Urinary bladder (tissue), 4 donors: ENCODE measurements around the gene IL9. TPM values are rescaled to one million over a fixed set of nuclear protein-coding genes. Genes with fewer than 3 reads are reported as not detected.
A peak's percentile ranks its signal among the peaks of the same experiment; 100 is the strongest.

Source experiments
- DNase-seq: peaks from one replicate; pipeline ENCODE4 v3.0.0-alpha.2; 2015; ENCODE audit errors: extremely low spot score
- H3K27ac ChIP-seq: one replicate; pipeline ENCODE4 v1.5.1; 2013; ENCODE audit warnings: low read depth, mild to moderate bottlenecking, moderate library complexity
- H3K36me3 ChIP-seq: one replicate; pipeline ENCODE4 v1.6.1; 2013; ENCODE audit warnings: mild to moderate bottlenecking, moderate library complexity; ENCODE audit not compliant: insufficient read depth
- H3K4me1 ChIP-seq: one replicate; pipeline ENCODE4 v1.6.1; 2013; ENCODE audit warnings: mild to moderate bottlenecking, moderate library complexity; ENCODE audit not compliant: insufficient read depth
- H3K4me3 ChIP-seq: one replicate; pipeline ENCODE4 v1.5.1; 2013; ENCODE audit warnings: low read depth, low read length
- WGBS: extraction: QIAGEN DNeasy Blood & Tissue Kit; methylation state at CpG from one replicate; pipeline ENCODE4 v1.1.7; 2013; 5-methylcytosine and 5-hydroxymethylcytosine counted together
- polyA plus RNA-seq: library from polyadenylated mRNA; stranded (reverse); fragments of 200-250 nt; gene quantifications from one replicate; pipeline ENCODE4 v1.2.3, GENCODE V29; 2013
- total RNA-seq: library from RNA; depleted of rRNA; stranded (reverse); fragments of >200 nt; gene quantifications from one replicate; pipeline ENCODE4 v1.2.3, GENCODE V29; 2014
- donor health status: healthy with polysubstance abuse.
- donor health status: healthy.

The IL9 gene
- total RNA-seq (not detected), polyA plus RNA-seq (not detected)

DNA sequence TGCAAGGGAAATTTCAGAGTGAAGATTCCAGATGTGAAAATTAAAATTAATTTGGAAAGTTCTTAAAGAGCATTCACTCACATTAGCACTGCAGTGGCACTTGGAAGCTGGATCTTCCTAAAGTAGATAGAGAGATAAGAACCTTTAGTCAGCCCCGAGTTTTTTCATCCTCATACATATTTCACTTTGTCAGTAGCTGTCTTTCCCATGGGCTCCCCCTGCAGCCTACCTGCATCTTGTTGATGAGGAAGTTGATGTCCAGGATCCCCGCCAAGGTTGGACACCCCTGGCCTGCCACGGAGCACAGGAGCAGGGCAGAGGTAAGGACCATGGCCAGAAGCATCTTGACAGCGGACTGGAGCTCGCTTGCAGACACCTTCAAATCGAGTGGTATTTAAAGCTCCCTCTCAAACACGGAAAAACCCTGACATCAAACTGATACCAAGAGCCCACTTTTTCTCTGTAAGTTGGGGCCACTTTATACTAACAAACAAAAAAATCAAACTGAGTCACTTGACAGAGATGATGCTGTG, at the start of gene IL9:
Gene IL9, minus strand, starts transcription at position 368 of the 533 bp plus-strand sequence. Its CDS starts 25 bp downstream, at position 343.
- Histone ChIP-seq H3K27ac (no peak within 1 kb of the TSS), H3K4me3 (no peak within 1 kb of the TSS), H3K4me1 (no peaks in the 10 kb centered on the region), H3K36me3 (no peaks in the 10 kb centered on the region)
- no peak for DNase-seq
- 41% methylated on average over 7 of the region's 7 CpGs for WGBS

DNA sequence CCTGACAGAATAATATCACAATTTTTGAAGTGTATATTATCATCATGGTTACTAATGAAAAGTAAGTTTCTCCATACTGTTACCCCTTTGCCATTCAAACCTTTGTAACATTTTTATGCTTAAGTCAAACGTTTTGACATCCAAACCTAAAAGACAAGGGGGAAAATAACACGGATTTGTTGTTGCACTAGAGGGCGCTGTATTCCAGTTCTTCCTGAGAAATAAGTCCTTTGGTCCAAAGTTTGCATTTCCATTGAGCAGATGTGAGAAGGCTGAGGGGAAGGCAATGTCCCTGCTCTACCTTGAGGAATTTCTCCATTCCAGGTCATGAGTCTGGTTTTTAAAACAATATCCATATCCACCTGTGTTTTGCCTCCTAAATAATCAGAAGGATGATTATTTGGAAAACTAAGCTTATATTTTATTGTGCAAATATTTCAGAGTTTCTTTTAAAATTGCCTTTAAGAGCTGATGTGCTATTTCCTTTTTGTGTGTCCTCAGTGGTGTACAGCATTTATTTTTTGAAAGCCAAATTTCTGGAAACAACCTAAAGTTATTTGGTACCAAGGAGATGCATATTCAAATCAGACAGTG, 49.4 kb upstream of the IL9 start:
- WGBS, result 0% methylated on average over 3 of the region's 3 CpGs
- no peak overlapping the region for H3K4me3 ChIP-seq
- peak; percentile 62 for DNase-seq
- H3K4me1 ChIP-seq, result no peaks in the 10 kb centered on the region
- no peaks in the 10 kb centered on the region for H3K36me3 ChIP-seq
- H3K27ac ChIP-seq, result no peak overlapping the region

DNA sequence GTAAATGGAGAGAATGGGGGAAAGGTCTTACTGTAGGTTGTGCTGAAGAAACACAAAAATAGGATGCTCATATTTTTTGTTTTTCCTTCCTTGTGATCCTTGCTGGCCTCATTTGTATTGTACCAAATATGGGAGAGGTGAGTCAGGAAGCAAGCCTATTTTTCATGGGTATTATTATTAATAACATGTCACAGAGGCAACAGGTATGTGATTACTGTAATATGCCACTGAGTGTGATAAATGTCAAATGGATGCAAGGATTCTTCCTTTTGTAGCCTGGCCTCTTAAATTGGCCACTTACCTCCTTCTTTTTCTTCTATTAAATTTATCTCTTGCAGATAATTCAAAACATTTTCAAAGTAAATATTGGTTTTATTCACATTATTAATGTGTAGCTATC, 48.9 kb upstream of the IL9 start:
- DNase-seq, result no peak
- Histone ChIP-seq H3K36me3 (no peaks in the 10 kb centered on the region), H3K27ac (no peak overlapping the region), H3K4me1 (no peaks in the 10 kb centered on the region), H3K4me3 (no peak overlapping the region)

DNA sequence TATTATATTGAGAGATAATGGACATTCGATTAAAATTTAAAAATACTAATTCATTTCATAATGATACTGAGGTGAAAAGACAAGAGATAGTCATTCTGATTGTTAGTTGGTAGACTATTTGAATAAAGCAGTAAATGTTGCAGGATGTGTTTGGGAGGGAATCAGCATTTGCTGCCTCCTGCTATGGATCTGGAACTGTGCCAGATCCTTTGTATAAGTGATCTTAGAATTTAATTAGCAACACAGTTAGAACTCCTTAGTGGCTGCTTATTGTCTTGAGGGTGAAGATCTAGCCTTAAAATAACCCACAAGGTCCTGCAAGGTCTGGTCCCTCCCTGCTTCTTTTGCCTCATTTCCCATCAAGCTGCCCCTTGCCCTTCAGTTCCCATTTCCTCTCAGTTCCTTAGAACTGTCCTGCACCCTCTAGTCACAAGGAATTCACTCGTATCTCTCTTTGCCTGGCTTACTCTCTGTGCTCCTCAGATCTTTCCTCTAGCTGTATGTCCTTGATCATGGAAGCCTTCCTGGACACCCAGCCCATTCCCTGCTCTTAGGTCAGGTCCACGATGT, 46.6 kb upstream of the IL9 start:
- Histone ChIP-seq H3K4me1 (no peaks in the 10 kb centered on the region), H3K4me3 (no peak overlapping the region), H3K36me3 (no peaks in the 10 kb centered on the region), H3K27ac (no peak overlapping the region)
- no peak for DNase-seq
- WGBS, result 73% methylated on average over 3 of the region's 3 CpGs

DNA sequence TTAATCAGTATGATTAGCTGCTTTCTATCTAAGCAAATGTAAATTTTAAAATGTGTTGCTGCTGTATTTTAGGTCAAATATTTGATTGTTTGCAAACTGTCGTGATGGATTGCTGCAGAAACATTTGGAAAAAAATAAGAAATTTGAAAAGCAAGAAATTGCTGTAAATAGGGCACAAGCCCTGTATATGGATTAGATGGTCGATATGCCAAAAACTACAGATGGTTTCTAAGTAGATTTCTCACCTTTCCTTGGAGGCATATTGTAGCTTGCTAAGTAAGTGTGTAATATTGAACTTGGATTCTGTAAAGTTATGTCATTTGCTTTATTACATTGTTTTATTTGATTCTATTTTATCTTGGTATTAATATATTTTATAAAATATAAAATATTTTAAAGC, 46.1 kb upstream of the IL9 start:
- DNase-seq, result no peak
- 91% methylated on average over 2 of the region's 2 CpGs for WGBS
- Histone ChIP-seq H3K4me3 (no peak overlapping the region), H3K36me3 (no peaks in the 10 kb centered on the region), H3K27ac (no peak overlapping the region), H3K4me1 (no peaks in the 10 kb centered on the region)

DNA sequence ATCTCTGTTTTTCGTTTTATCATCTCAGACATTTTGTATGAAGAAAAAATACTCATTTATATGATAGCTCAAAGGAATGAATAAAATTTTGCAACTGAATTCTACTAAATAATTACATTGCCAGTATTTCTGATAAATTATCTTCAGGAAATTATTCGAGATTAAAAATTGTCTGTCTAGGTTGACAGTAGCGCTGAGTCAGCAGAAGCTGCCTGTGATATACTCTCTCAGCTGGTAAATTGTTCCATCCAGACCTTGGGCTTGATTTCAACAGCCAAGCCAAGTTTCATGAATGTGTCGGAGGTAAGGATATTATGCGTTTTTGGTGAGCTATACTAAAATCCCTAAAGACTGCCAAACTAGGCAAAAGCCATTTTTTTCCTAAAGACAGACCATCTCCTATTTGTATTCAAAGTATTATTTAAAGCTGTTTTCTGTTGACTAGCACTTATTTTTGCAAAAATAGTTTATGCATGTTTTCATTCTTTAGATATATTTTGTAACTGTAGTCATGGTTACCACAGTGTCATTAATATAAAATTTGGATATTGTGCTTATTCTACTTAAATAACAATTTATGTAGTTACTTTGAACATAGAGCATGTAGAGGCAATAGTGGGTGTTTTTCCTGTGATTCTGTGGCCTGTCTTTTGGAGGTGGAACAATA, 41.7 kb upstream of the IL9 start:
- no peak for DNase-seq
- no peaks in the 10 kb centered on the region for H3K36me3 ChIP-seq
- 91% methylated on average over 5 of the region's 5 CpGs for WGBS
- H3K4me1 ChIP-seq, result no peaks in the 10 kb centered on the region
- H3K27ac ChIP-seq, result no peak overlapping the region
- no peak overlapping the region for H3K4me3 ChIP-seq

DNA sequence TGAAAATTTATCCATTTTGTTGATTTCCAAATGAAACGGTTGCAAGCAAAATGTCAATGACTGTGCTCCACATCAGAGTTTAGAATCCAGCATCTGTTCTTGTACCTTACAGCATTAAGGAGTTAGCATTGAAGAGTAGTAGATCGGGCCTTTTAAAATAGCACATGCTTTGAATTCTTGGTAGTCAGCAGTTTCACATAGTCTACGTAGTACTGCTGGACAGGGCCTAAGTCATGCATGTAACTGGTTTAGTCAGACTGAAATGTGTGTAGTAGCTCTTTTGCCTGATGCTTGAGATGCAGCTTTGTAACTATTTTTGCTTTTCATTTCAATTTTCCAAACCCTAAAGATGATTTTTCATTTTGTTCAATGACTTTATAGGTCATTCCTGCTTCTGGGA, 39.3 kb upstream of the IL9 start:
- Histone ChIP-seq H3K4me1 (no peaks in the 10 kb centered on the region), H3K27ac (no peak overlapping the region), H3K36me3 (no peaks in the 10 kb centered on the region), H3K4me3 (no peak overlapping the region)
- WGBS, result 52% methylated on average over 3 of the region's 3 CpGs
- DNase-seq, result no peak

DNA sequence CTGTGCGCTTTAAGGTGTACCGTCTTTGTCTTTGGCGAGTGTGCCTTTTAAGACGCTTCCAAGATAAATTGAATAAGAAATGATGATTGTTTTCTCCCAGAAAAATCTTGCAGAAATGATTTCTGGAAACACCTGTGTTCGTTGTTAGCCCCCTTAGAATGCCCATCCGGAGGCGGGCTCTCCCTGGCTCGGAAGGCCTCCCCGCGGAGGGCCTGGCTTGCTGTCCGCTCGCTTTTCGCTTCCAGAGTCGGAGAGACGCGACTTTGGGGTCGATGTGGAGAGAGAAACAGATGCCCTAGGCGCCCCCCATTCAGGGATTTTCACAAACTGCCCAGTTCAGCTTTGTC, 35.3 kb upstream of the IL9 start:
- WGBS, result 42% methylated on average over 18 of the region's 18 CpGs
- Histone ChIP-seq H3K4me3 (peak overlapping the region; percentile 61), H3K4me1 (no peaks in the 10 kb centered on the region), H3K27ac (no peak overlapping the region), H3K36me3 (no peaks in the 10 kb centered on the region)
- no peak for DNase-seq

DNA sequence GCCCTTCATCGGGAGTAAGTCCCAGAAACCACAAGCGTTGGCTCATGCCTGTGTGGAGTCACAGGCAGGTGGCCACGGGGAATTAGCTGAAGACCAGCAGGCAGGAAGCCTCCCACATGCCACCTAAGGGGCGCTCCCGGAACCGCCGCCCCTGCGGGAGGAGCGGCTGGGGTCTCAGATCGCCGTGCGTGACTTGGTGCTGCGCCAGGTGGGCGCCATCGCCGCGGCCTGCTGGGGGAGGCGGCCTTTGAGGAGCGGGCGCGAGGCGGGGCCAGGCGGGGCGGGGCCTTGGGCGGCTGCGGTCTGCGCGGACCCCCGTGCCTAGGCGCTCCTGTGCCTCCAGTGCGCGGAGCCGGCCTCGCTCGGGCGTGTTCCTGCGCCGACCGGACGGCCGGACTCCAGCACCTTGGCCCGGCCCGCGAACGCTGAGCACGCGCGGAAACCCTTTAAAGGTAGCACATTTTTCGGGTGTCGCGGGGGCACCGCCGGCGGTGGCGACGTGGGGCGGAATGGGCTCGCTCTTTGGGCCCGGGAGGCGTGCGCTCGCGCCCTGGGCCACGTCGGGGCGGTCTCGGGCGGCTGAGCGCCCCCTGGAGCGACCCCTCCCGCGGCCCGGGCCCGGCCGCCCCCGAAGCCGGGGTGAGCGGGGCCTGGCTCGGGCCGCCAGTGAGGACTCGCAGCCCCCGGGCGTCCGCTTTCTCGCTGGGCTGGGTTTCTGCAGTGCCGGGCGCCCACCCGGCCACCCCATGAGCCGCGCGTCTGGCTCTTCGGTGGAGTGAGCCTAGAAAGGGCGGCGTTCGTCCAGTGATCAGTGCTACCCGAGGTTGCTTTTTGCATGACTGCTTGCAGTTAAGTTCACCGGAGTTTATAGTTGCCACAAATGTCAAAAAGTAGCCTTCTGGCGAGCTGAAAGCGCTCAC, 34.6 kb upstream of the IL9 start:
- Histone ChIP-seq H3K4me3 (peak overlapping the region; percentile 61), H3K27ac (no peak overlapping the region), H3K36me3 (no peaks in the 10 kb centered on the region), H3K4me1 (no peaks in the 10 kb centered on the region)
- WGBS, result 3% methylated on average over 99 of the region's 99 CpGs
- DNase-seq, result no peak

DNA sequence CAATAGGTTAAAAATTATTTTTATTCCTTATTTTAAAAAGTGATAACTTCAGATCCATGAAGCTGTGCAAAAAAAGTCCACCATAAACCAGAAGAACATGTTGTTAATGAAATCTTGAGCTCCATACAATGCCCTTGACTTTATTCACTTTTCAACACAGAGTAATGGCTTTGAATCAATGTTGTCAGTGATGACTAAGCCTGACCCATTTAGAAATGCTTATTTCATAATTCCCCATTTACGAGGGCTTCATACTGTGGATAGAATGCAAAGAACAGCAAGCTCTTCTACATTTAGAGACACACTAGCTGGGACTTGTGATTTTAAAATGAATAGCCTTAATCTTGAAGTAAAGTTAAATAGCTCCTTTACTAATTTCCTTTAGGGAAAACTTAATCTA, 25.7 kb upstream of the IL9 start:
- DNase-seq, result no peak
- 23% methylated on average over 1 of the region's 1 CpG for WGBS

DNA sequence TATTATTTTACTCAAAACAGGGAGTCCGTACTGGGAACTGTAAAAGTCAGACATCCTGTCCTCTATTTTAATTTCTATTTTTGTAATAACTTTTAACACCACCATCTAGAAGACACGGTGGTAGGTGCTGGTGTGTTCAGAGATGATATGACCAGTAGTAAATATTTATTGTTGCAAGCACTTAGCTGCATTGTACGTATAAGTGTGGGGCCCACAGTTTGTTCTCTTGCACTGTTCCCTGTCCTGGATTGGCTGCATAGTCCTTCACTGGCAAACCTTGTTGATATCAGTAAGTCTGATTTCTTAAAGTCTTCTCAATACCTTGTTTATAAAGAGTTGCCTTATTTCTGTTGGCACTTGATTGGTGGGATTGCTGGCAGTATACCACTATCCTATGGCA, 24.6 kb upstream of the IL9 start:
- Histone ChIP-seq H3K4me3 (no peak overlapping the region), H3K27ac (no peak overlapping the region), H3K36me3 (no peaks in the 10 kb centered on the region), H3K4me1 (no peaks in the 10 kb centered on the region)
- no peak for DNase-seq
- 59% methylated on average over 3 of the region's 3 CpGs for WGBS

More for the DNA sequence above, 25.7 kb upstream of the IL9 start:
- H3K4me1 ChIP-seq, result no peaks in the 10 kb centered on the region
- H3K36me3 ChIP-seq, result no peaks in the 10 kb centered on the region
- H3K27ac ChIP-seq, result no peak overlapping the region
- H3K4me3 ChIP-seq, result no peak overlapping the region

DNA sequence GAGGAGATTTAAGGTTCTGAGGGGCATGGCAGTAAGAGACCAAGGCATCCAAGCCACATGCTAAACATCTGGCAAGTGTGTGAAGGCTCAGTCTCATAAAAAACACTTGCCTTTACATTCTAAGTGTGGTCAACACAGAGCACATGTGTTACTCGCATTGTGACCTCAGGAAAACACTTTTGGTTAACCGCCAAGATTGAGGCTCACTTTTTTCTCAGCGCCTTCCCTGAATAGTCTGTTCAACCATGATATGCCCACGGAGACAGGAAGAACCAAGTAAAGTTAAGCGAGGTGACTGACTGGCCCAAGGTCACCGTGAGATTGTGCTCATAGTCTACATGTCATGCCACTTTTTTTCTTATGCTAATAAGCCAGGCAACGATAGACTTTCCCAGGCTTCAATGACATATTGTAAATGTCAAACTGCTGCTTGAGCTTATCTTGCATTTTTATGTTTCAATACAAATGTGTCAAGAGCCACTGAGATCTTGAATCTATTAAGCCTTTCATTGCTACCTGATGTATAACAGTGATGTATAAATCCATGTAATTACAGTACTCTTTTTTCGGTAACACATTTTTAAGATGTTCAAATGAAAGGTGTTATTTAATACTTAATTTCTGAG, 21.1 kb upstream of the IL9 start:
- Histone ChIP-seq H3K4me3 (no peak overlapping the region), H3K4me1 (no peaks in the 10 kb centered on the region), H3K27ac (no peak overlapping the region), H3K36me3 (no peaks in the 10 kb centered on the region)
- 54% methylated on average over 8 of the region's 8 CpGs for WGBS
- no peak for DNase-seq

DNA sequence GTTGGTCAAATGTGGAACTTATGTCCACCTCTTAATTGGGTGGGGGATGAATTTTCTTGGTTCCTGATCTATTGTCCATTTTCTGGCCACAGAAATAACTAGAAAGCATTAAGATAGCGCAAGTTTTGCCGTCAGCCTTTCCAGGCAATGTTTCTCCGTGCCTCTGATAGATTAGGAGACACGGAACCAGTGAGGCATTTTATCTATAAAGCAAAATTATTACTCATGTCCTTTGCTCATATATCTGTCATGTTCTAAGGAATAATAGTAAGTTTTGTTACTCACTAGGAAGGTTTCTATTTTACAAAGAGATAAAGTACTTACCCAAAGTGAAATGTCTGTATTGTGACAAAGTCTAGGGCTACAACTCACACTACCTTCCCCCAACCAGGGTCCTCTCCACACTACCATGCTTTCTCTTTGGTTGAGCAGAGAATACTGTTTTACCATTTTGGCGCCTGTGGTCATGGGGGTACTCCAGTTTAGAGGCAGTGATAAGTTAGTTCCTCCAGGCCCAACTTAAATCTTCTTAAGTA, 19.9 kb upstream of the IL9 start:
- no peak overlapping the region for H3K27ac ChIP-seq
- H3K36me3 ChIP-seq, result no peaks in the 10 kb centered on the region
- DNase-seq, result no peak
- whole genome bisulfite sequencing, result 88% methylated on average over 5 of the region's 5 CpGs
- no peaks in the 10 kb centered on the region for H3K4me1 ChIP-seq
- no peak overlapping the region for H3K4me3 ChIP-seq
